Endothelial cell of umbilical vein (primary cell): ENCODE results near the gene NEK6. TPM values are rescaled to one million over a fixed set of nuclear protein-coding genes. Genes with fewer than 3 reads are reported as not detected.
A peak's percentile ranks its signal among the peaks of the same experiment; 100 is the strongest.

ENCODE experiments used
- BruUV-seq: library from RNA; stranded (reverse); fragments of 400-500 nt; replicated peaks from 2 replicates; lab custom pipeline; 2021; lab: Mats Ljungman, UMichigan
- CTCF ChIA-PET: fragments of 300-600, 350-600 bp; sonication (Branson Sonifier 250); formaldehyde crosslinking; loops from one replicate; lab custom pipeline; 2021; ENCODE audit warnings: antibody characterized with exemption, inconsistent platforms; lab: Charles Lee
- POLR2A ChIA-PET: fragments of 300-600, 350-600 bp; sonication (Branson Sonifier 250); formaldehyde crosslinking; loops from one replicate; lab custom pipeline; 2021; ENCODE audit warnings: antibody characterized with exemption, inconsistent platforms; lab: Charles Lee
- DNase-seq: peaks from one replicate; pipeline ENCODE4 v3.0.0-alpha.2; 2011; ENCODE audit warnings: low read depth, low spot score
- FAIRE-seq: peaks from 2 replicates; lab custom pipeline; 2011; peaks lifted over from hg19 to GRCh38; lab: Jason Lieb, UNC
- H2AFZ ChIP-seq: 2 replicates; pipeline ENCODE4 v1.6.0; 2012; ENCODE audit warnings: low read depth, low read length, control low read depth, inconsistent platforms
- H3K27ac ChIP-seq: 2 replicates; pipeline ENCODE4 v1.5.1; 2011; ENCODE audit warnings: low read depth, mild to moderate bottlenecking, control low read depth, low read length, moderate library complexity; ENCODE audit not compliant: insufficient read depth
- H3K27me3 ChIP-seq, 2 experiments: 2 replicates each; pipeline versions ENCODE4 v1.6.0 to v1.6.1; 2011; ENCODE audit warnings: low read length in 2 of 2, mixed read lengths in 1 of 2; ENCODE audit not compliant: control insufficient read depth in 2 of 2, insufficient read depth in 2 of 2
- H3K36me3 ChIP-seq, 2 experiments: 2 replicates in 1 of 2; 3 replicates in 1 of 2; pipeline ENCODE4 v1.5.1; 2011; ENCODE audit warnings: low read length in 2 of 2, mild to moderate bottlenecking in 1 of 2, moderate library complexity in 1 of 2; ENCODE audit not compliant: control insufficient read depth in 2 of 2, insufficient read depth in 2 of 2; ENCODE audit errors: extremely low read depth in 1 of 2
- H3K4me1 ChIP-seq: 3 replicates; pipeline ENCODE4 v1.5.1; 2011; ENCODE audit warnings: mild to moderate bottlenecking, low read length; ENCODE audit not compliant: control insufficient read depth, insufficient read depth; ENCODE audit errors: extremely low read depth
- H3K4me2 ChIP-seq: 2 replicates; pipeline ENCODE4 v1.6.1; 2011; ENCODE audit warnings: low read length, control low read depth, mixed read lengths; ENCODE audit not compliant: insufficient read depth
- H3K4me3 ChIP-seq, 3 experiments: fragments of 200-600 bp in 1 of 3; sonication (generic), shearing (Covaris generic) in 1 of 3; replicated peaks in 1 of 3; 2 replicates each; pipeline ENCODE4 v1.5.1; 2011 to 2016; ENCODE audit warnings: control low read depth in 3 of 3, low read length in 3 of 3, mild to moderate bottlenecking in 2 of 3, inconsistent platforms in 1 of 3, low read depth in 1 of 3, moderate library complexity in 1 of 3; ENCODE audit not compliant: insufficient read depth in 1 of 3
- H3K79me2 ChIP-seq: 2 replicates; pipeline ENCODE4 v1.6.0; 2012; ENCODE audit warnings: low read length, inconsistent platforms; ENCODE audit not compliant: control insufficient read depth, insufficient read depth
- H3K9ac ChIP-seq: replicated peaks from 2 replicates; pipeline ENCODE3; 2011; ENCODE audit warnings: low read length, control low read depth; ENCODE audit not compliant: insufficient read depth; ENCODE audit errors: extremely low read depth
- H3K9me1 ChIP-seq: replicated peaks from 3 replicates; pipeline ENCODE4 v1.6.0; 2011; ENCODE audit warnings: mild to moderate bottlenecking, low read length; ENCODE audit not compliant: control insufficient read depth, insufficient read depth; ENCODE audit errors: extremely low read depth
- H3K9me3 ChIP-seq: replicated peaks from 2 replicates; pipeline ENCODE4 v1.5.1; 2012; ENCODE audit warnings: low read length, inconsistent platforms; ENCODE audit not compliant: control insufficient read depth, insufficient read depth
- H4K20me1 ChIP-seq: replicated peaks from 2 replicates; pipeline ENCODE3; 2011; ENCODE audit warnings: mild to moderate bottlenecking, low read length; ENCODE audit not compliant: control insufficient read depth, insufficient read depth; ENCODE audit errors: extremely low read depth
- CTCF ChIP-seq, 2 donors: IDR thresholded peaks; 1 replicate in 1 of 2; 2 replicates in 1 of 2; pipeline ENCODE4 v1.5.1; 2011; ENCODE audit warnings: low read length in 2 of 2, mild to moderate bottlenecking in 2 of 2, moderate library complexity in 2 of 2, control low read depth in 1 of 2, inconsistent platforms in 1 of 2, low read depth in 1 of 2; ENCODE audit not compliant: insufficient read depth in 1 of 2; ENCODE audit errors: extremely low read depth in 1 of 2
- FOS ChIP-seq: IDR thresholded peaks from 2 replicates; pipeline ENCODE4 v1.6.1; 2011; ENCODE audit warnings: mild to moderate bottlenecking, low read length, moderate library complexity, borderline replicate concordance; ENCODE audit not compliant: insufficient read depth
- JUN ChIP-seq: IDR thresholded peaks from 2 replicates; pipeline ENCODE4 v1.6.1; 2011; ENCODE audit warnings: borderline replicate concordance, low read depth; ENCODE audit not compliant: insufficient read length, insufficient read depth
- MAX ChIP-seq: IDR thresholded peaks from 2 replicates; pipeline ENCODE4 v1.6.1; 2011; ENCODE audit not compliant: insufficient read depth, insufficient read length
- MYC ChIP-seq: IDR thresholded peaks from one replicate; pipeline ENCODE4 v1.6.1; 2011; ENCODE audit warnings: mild to moderate bottlenecking, low read depth, low read length
- POLR2A ChIP-seq: IDR thresholded peaks from 2 replicates; pipeline ENCODE4 v1.6.1; 2012; ENCODE audit warnings: low read depth, mild to moderate bottlenecking, control low read depth, low read length
- POLR2AphosphoS5 ChIP-seq: IDR thresholded peaks from 2 replicates; pipeline ENCODE4 v1.6.1; 2012; ENCODE audit warnings: low read depth, mild to moderate bottlenecking, control low read depth, low read length, moderate library complexity; ENCODE audit not compliant: insufficient read depth
- dilution Hi-C: fragments of 300-500 bp; cut with MboI; formaldehyde crosslinking; loops from one replicate; pipeline ENCODE4 v1.15.0; 2019; ENCODE audit warnings: low sequenced_read_pairs; ENCODE audit not compliant: extremely low pct_ligation_motif_present
- intact Hi-C: fragments of 100-400 bp; cut with micrococcal nuclease; formaldehyde crosslinking; loops from one replicate; pipeline ENCODE4 v1.10.0; 2022
- polyA plus RNA-seq, 4 experiments: library from polyadenylated mRNA; depleted of rRNA in 3 of 4; stranded (reverse) in 3 of 4; unstranded in 1 of 4; fragments of >200 nt; gene quantifications; 2 replicates each; pipeline versions ENCODE4 v1.2.1 to v1.2.3, GENCODE V29; 2011 to 2012; ENCODE audit warnings: missing spikeins in 1 of 4
- total RNA-seq: library from RNA; stranded (reverse); gene quantifications from 2 replicates; pipeline ENCODE4 v1.2.3, GENCODE V29; 2021

The NEK6 gene
- total and polyA plus RNA-seq, 2 donors (not counting 3 experiments of a cell fraction or from before 2014, with no cell fraction given), result 64.3 to 67.1 TPM

- dilution Hi-C loops (loop anchor here (25.0 kb wide), 1 partner anchor 94 kb away; no protein-coding TSS in a partner anchor), intact Hi-C loops (loop anchor here (2.0 kb wide), 1 partner anchor 40 kb away; no protein-coding TSS in a partner anchor)
- CTCF ChIA-PET, result interaction anchor here (1.3 kb wide), 1 partner anchor 9 kb away, joined by 4 read pairs; no protein-coding TSS in a partner anchor
- H3K4me2 ChIP-seq, result no peak overlapping the region
- H3K27ac ChIP-seq, result peak overlapping the region; percentile 42
- POLR2A ChIA-PET, result no interaction called here
- no peaks in the 10 kb centered on the region for H4K20me1 ChIP-seq
- no TSS peak for BruUV-seq
- H2AFZ ChIP-seq, result peak overlapping the region; percentile 66
- H3K4me3 ChIP-seq, result no peak overlapping the region
- H3K9ac ChIP-seq, result no peak overlapping the region
- H3K36me3 ChIP-seq, result no peaks in the 10 kb centered on the region
- H3K9me1 ChIP-seq, result no peaks in the 10 kb centered on the region
- FAIRE-seq, result peak; percentile 83
- no peaks in the 10 kb centered on the region for H3K27me3 ChIP-seq
- H3K79me2 ChIP-seq, result no peaks in the 10 kb centered on the region
- H3K4me1 ChIP-seq, result peaks cover 53% of the 10 kb centered on the region
- TF ChIP-seq MAX (no peak), JUN (peak; percentile 80), CTCF (IDR thresholded peaks at IDR 0.05; ENCODE audit: extremely low read depth in 1 of 2, insufficient read depth in 1 of 2, low read depth in 1 of 2, low read length in 2 of 2) (peak in 1 of 2 donors; percentile 20), MYC (no peak), POLR2AphosphoS5 (no peak), POLR2A (no peak), FOS (peak; percentile 75)
- DNase-seq, result peak; percentile 68
- no peaks in the 10 kb centered on the region for H3K9me3 ChIP-seq
Measured at GRCh38 chr9:124218438-124218982, 39.2 kb upstream of the NEK6 start.
